Right kidney (tissue), 1 donor: ENCODE measurements around the gene TDRD10.

ENCODE experiments used
- DNase-seq: peaks from one replicate; pipeline ENCODE4 v3.0.0-alpha.2; 2016

Gene TDRD10

DNA sequence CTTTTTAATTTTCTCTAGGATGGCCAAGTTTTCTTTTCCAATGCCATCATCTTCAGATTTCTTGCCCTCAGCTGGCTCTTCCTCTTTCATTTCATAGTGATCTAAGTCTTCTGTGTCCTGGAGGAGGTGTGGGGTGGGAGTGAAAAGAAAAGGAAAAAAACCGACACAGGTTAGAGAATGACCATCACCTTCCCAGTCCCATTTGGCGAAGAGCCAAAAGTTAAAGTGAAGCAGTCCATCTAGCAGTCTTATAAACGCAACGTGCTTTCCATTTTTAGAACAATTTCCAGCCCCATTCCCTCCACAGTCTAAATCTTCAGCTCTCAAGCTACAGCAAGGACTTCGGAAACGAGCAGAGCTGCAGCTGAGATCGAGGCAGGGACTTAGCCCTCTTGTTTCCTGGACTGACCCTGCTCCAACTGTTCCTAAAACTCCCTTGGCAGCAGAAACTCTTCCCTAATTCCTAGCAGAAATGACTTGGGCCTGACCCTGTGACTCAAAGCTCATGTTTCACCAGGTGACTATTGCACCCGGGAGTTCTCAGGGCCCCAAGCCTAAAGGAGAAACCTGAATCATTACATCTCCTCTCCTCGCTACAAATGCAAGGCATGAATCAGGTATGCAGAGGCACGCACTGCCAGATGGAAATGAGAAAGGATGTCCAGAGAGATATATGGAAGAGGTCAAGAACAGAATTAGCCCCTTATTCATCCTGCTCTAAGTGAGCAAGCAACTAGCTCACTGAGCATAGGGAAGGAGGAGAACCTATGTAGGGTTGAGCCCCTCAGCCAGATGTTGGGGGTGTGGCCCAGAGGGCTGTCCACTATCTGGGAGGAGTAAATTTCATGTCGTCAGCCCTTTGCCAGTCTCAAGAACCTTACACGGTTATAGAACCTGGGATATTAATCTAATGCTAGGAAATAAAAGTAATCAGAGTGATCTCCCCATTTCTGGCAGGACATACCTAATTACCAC lies 51.3 kb downstream of the TDRD10 start:
- DNase-seq, result no peak

DNA sequence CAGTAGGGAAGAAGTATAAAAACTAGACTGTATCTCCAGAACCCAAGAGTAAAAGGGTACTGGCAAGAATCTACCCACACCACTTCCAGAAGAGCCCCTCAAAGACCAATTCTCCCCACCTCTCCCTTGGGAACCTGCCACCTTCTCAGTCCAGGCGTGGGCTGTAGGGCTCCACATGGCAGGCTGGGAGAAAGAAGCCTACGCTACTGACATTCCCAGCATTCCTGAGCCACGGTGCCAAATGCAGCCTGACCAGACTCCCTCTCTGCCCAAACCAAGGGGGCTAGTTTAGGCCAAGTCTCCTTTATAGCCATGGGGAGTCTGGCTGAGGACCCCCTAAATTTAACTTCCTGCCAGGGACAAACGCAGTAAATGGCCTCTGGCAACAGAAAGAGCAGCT lies 54.4 kb downstream of the TDRD10 start:
- DNase-seq, result no peak

- DNase-seq, result peak; percentile 7
Observed at GRCh38 chr1:154557248-154557938, 55.4 kb downstream of the TDRD10 start.

DNA sequence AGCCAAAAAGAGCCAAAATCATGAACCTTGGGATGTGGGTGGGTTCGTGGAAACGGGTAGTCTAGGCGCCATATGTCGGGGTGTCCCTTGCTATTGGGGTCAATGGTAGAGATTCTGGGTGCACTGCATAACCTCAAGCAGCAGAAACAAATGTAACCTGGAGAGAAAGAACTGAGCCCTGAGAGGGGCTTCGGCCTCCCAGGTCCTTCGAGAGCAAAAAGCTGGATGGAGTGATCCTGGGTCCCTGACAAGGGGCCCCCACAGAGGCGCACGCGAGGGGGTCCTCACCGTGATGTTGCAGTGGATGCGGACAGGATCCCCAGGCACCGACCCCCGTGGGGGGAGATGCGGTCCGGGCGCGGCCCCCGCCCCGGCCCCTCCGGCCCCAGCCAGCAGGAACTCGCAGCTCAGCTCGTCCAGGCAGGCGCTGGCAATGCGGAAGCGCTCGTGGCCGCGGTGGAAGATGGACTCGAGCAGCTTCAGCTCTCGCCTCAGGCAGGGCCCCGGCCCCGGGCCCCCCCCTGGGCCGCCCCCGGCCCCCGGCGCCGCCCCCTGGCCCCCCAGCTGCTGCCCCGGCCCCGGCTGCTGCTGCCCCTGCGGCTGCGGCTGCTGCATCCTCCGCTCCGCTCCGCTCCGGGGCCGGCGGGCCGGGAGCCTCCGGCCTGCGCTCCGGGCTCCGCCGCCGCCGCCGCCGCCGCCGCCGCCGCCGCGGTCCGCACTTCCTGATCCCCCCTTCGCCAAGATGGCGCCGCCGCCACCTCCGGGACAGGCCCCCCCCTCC lies 56.1 kb downstream of the TDRD10 start, which contains the start of gene UBE2Q1:
UBE2Q1 (minus strand) TSS at position 724 of the 781 bp plus-strand sequence; CDS start at position 615, 109 bp downstream.
- peak; percentile 28 for DNase-seq

- peak; percentile 96 for DNase-seq
Observed at GRCh38 chr1:154558720-154559465, 56.9 kb downstream of the TDRD10 start.

- no peak for DNase-seq
Observed at GRCh38 chr1:154559466-154560044, 57.5 kb downstream of the TDRD10 start.

GRCh38 chr1:154565876-154566275 lies 63.9 kb downstream of the TDRD10 start:
- no peak for DNase-seq

DNA sequence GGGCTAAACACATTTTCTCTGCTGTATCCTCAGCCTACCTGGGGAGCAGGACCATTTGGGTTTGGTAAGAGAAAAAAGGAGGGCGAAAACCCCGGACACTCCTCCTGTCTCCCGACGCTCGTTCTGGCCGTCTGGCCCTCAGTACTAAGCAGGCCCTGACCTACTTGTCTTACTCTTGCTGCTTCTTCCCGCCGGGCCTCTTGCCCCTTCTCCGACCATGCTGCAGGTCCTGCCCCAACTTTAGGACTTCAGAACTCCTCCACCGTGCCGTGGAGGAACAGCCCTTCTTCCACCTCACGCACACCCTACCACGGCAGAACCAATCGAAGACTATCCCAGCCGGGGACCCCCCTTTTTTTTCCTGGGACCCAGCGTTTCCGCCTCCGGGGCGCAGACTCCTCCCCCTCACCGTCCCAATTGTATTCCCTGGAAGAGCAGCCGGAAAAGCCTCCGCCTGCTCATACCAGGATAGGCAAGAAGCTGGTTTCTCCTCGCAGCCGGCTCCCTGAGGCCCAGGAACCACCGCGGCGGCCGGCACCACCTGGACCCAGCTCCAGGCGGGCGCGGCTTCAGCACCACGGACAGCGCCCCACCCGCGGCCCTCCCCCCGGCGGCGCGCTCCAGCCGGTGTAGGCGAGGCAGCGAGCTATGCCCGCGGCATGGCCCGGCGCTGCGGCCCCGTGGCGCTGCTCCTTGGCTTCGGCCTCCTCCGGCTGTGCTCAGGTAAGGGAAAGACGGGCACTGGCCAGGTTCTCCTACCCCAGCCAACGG lies 65.6 kb downstream of the TDRD10 start, which contains the start of gene CHRNB2:
CHRNB2 (plus strand) TSS at position 393 of the 771 bp plus-strand sequence; CDS start at position 660, 267 bp downstream.
- DNase-seq, result peak; percentile 76

DNA sequence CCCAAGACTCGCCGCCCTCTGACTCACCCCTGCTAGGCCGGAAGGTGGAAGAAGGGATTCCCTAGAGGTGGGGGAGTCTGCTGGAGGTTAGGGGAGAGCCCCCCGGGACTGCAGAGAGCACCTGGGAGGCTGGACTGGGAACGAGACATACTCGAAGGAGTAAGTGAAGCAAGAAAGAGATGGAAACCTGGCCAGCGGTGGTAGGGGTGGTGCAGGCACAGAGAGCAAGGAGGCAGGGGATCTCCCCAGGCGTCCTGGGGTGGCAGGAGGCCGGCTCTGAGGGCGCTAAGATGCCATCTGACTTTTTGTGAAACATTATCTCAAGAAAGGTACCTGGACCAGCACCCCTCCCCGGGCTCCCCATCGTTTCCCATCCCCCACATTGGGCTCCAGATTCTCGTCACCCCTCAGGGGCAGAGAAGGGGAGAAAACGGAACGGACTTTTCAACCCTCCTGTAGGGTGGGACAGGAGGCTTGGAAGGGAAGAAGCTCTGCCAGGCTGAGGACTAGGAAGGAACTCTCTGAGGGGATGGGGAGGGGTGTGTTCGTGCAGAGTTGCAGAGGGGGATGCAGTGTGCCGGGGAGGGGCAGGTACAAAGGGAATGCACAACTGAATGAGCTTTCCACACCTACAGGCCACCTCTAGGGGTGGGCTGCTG lies 66.3 kb downstream of the TDRD10 start:
- no peak for DNase-seq

- DNase-seq, result no peak
Observed at GRCh38 chr1:154571244-154571963, 69.4 kb downstream of the TDRD10 start.

GRCh38 chr1:154571964-154572288 lies 69.9 kb downstream of the TDRD10 start:
- DNase-seq, result no peak

- no peak for DNase-seq
Observed at GRCh38 chr1:154572468-154573167, 70.6 kb downstream of the TDRD10 start.

DNA sequence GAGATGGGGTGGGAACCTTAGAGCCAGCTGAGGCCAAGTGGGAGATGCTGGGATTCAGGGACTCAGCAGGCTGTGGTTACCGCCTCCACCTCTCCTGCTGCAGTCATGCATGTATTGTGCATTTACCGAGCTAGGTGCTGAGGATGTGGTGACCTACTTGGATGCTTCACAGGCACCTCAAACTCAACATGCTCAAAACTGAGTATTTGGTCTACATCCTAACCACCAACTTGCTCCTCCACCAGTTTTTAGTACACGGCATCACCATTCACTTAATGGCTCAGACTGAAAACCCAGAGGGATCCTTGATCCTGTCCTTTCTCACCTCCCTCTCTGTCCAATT lies 71.1 kb downstream of the TDRD10 start:
- DNase-seq, result no peak

DNA sequence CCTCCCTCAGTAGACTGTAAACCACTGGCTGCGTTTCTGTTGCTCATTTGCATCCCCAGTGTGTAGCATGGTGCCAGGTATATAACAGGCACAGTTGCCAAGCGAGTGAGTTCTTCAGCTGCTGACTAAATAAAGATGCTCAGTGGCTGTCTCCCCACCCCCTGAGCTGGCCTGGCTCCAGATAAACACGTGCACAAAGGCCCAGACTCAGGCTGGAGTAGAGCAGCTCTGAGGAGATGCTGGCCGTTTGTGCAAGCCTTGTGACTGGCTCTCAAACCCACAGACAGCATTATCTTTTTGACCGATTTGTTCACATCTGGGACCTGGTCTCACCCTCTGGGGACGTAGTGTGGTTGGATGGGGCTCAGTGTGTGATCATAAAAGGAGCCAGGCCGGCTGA lies 72.7 kb downstream of the TDRD10 start:
- no peak for DNase-seq

DNA sequence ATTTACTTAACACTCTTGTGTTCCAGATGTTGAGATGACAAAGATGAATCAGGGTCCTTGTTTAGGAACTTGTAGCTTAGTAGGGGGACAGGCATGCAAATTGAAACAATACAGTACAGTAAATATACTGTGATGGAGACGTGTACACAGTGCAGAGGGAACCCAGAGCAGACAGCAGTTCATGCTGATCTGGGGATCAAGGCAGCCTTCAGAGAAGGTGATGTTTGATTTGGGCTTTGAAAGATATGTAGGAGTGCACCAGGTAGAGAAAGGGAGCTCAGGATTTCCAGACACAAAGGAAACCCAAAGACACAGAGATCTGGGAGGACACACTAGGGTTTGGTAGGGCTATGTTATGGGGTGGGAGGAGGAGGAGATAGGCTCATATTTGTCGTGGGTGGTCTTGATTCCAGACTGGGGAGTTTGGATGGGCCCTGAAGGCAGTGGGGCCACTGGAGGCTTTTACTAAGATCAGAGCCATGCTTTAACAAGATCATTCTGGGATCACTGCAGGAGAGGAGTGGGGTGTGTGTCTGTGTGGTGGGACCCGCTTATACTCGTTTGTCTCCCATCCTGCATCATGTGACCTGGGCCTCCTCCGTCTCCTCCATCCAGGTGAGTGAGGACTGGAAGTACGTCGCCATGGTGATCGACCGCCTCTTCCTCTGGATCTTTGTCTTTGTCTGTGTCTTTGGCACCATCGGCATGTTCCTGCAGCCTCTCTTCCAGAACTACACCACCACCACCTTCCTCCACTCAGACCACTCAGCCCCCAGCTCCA lies 73.3 kb downstream of the TDRD10 start:
- DNase-seq, result no peak

GRCh38 chr1:154575951-154576566 lies 74.0 kb downstream of the TDRD10 start:
- no peak for DNase-seq

DNA sequence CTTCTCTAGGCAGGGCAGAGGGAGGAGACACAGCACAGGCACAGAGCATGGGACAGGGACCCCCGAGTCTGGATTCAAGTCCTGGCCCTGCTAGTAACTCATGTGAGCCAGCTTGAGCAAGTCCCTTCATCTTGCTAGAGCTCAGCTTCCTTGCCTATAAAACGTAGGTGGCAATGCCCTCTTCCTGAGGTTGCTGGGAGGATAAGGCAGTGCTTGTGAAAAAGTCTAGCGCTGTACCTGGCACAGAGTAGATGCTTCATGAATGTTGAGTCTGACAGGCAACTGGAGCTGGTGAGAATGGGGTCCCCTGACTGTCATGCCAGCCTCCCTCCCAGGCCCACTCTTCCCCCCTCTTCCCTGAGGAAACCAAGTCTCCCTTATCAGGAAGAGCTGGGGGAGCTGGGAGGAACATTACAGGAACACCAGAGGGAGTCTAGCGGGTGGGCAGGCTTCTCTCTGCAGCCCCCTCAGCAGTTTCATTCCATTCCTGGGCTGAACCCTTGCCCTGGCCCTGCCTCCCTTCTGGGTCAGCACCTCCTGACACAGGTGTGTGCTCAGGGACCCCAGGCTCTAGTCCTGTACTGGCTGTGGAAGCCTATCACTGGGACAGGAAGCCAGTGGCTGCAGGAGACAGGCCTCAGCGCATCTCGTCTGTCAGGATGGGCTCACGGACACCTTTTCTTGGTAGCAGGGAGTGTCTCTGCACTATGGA lies 75.5 kb downstream of the TDRD10 start:
- DNase-seq, result no peak
